NCI-H1436 treated with DMSO at 0.1 percent for 48 hours (cell line): ENCODE results near the gene OR2F1.
"Not testable (repeated sequence)": the region's sequence is repeated elsewhere in the genome, so short reads cannot be mapped to it uniquely, and the experiment has no call there.

Source experiments
- DNase-seq: peaks from one replicate; lab custom pipeline; 2025; lab: John Stamatoyannopoulos, UW

The OR2F1 gene

GRCh38 chr7:144009361-144009760 lies 54.7 kb downstream of the OR2F1 start:
- DNase-seq: no peak

GRCh38 chr7:144010061-144010460 lies 55.4 kb downstream of the OR2F1 start:
- DNase-seq: not testable (repeated sequence)

- not testable (repeated sequence) for DNase-seq
Observed at GRCh38 chr7:144010821-144011220, 56.2 kb downstream of the OR2F1 start.

GRCh38 chr7:144011458-144012230 lies 57.0 kb downstream of the OR2F1 start:
- no peak for DNase-seq
